ENCODE measurements around the gene MTMR6. TPM values are rescaled to one million over a fixed set of nuclear protein-coding genes. Genes with fewer than 3 reads are reported as not detected.

MTMR6 gene
- total RNA-seq, 1 experiment from 2014 or later, result 15.5 TPM

Other genes starting within 250 kb of the MTMR6 start
- not detected in 2 replicates for gene PABPC3, start 191.4 kb downstream of the MTMR6 start, total RNA-seq (2014; rRNA removed; shearing (Covaris generic); ENCODE audit: low replicate concordance)
- not detected in 2 replicates for gene AMER2, start 115.2 kb downstream of the MTMR6 start, total RNA-seq (2014; rRNA removed; shearing (Covaris generic); ENCODE audit: low replicate concordance)
- gene NUP58, start 14.1 kb upstream of the MTMR6 start, total RNA-seq (2014; rRNA removed; shearing (Covaris generic); ENCODE audit: low replicate concordance), result 48.2 and 73.1 TPM in 2 replicates
- gene ATP8A2, start 84.5 kb upstream of the MTMR6 start, total RNA-seq (2014; rRNA removed; shearing (Covaris generic); ENCODE audit: low replicate concordance), result 0.17 TPM in 1 of 2 replicates, not detected in the other